Testis (tissue), 3 donors: ENCODE results near the gene VWA1. TPM values are rescaled to one million over a fixed set of nuclear protein-coding genes. Genes with fewer than 3 reads are reported as not detected.
A peak's percentile ranks its signal among the peaks of the same experiment; 100 is the strongest.

Experiments used
- DNase-seq: peaks from one replicate; pipeline ENCODE4 v3.0.0-alpha.2; 2019
- H3K27ac ChIP-seq, 2 donors: fragments of 200-600 bp; sonication (generic); one replicate each; pipeline ENCODE4 v1.5.1; 2019
- H3K27me3 ChIP-seq: fragments of 200-600 bp; sonication (generic); one replicate; pipeline ENCODE4 v1.5.1; 2019
- H3K36me3 ChIP-seq: fragments of 200-600 bp; sonication (generic); one replicate; pipeline ENCODE4 v1.5.1; 2017; ENCODE audit warnings: low read depth; ENCODE audit errors: missing control alignments
- H3K4me1 ChIP-seq: fragments of 200-600 bp; sonication (generic); one replicate; pipeline ENCODE4 v1.5.1; 2019
- H3K4me3 ChIP-seq, 2 donors: fragments of 200-600 bp; sonication (generic); one replicate each; pipeline ENCODE4 v1.5.1; 2017 to 2019
- H3K9me3 ChIP-seq: fragments of 200-600 bp; sonication (generic); one replicate; pipeline ENCODE4 v1.5.1; 2017
- POLR2A ChIP-seq: fragments of 450-650 bp; IDR thresholded peaks from one replicate; pipeline ENCODE4 v1.6.1; 2017; ENCODE audit warnings: antibody characterized with exemption, mild to moderate bottlenecking, moderate library complexity
- WGBS, 2 donors: methylation state at CpG; one replicate each; pipeline ENCODE4 v1.1.5; 2018; 5-methylcytosine and 5-hydroxymethylcytosine counted together
- intact Hi-C: fragments of 100-400 bp; cut with DNase I; formaldehyde crosslinking; loops from one replicate; pipeline ENCODE4 v1.15.1; 2023; ENCODE audit warnings: low total_unique reads
- polyA plus RNA-seq: library from polyadenylated mRNA; stranded (reverse); fragments of 350-450 nt; fragmentation: Illumina TruSeq; extraction: RNeasy Lipid Tissue Mini Kit (QIAGEN cat#74804); gene quantifications from one replicate; pipeline ENCODE4 v1.2.3, GENCODE V29; 2014; ENCODE audit warnings: low read depth, low replicate concordance; ENCODE audit not compliant: insufficient read depth
- total RNA-seq, 2 donors: library from RNA; depleted of rRNA; stranded (reverse); fragments of >200 nt; gene quantifications; one replicate each; pipeline ENCODE4 v1.2.3, GENCODE V29; 2016
- TF ChIP-seq, protein P1 (sequence below), 3 experiments: fragments of 450-650 bp in 2 of 3; fragments of 200-600 bp in 1 of 3; sonication (generic) in 1 of 3; IDR thresholded peaks; one replicate each; pipeline ENCODE4 v1.5.1; 2016 to 2019; ENCODE audit warnings: antibody characterized with exemption in 3 of 3, mild to moderate bottlenecking in 2 of 3, moderate library complexity in 1 of 3

Gene VWA1
- total and polyA plus RNA-seq, 3 donors from 2014 or later: 46.6 to 90.6 (median 64.0) TPM

DNA sequence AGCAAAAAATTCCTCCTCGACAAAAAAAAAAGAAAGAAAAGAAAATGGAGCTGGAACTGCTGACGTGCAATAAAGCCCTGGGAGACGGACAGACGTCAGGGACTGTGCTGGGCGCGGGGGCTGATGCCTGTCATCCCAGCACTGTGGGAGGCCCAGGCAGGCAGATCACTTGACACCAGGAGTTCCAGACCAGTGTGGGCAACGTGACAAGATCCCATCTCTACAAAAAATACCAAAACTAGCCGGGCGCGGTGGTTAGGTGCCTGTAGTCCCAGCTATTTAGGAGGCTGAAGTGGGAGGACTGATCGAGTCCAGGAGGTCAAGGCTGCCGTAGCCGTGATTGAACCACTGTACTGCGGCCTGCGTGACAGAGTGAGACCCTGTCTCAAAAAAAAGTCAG lies 10.8 kb upstream of the VWA1 start:
- Histone ChIP-seq H3K27ac (peak overlapping the region in 1 of 2 donors; percentile 83), H3K4me1 (peaks cover 18% of the 10 kb centered on the region), H3K9me3 (no peaks in the 10 kb centered on the region), H3K36me3 (no peaks in the 10 kb centered on the region), H3K4me3 (no peak overlapping the region), H3K27me3 (no peaks in the 10 kb centered on the region)
- DNase-seq: peak; percentile 75
- WGBS, 2 donors: 66 to 75% methylated on average over 15 of the region's 15 CpGs
- intact Hi-C loops: no loop called here
- TF ChIP-seq, protein P1, sequence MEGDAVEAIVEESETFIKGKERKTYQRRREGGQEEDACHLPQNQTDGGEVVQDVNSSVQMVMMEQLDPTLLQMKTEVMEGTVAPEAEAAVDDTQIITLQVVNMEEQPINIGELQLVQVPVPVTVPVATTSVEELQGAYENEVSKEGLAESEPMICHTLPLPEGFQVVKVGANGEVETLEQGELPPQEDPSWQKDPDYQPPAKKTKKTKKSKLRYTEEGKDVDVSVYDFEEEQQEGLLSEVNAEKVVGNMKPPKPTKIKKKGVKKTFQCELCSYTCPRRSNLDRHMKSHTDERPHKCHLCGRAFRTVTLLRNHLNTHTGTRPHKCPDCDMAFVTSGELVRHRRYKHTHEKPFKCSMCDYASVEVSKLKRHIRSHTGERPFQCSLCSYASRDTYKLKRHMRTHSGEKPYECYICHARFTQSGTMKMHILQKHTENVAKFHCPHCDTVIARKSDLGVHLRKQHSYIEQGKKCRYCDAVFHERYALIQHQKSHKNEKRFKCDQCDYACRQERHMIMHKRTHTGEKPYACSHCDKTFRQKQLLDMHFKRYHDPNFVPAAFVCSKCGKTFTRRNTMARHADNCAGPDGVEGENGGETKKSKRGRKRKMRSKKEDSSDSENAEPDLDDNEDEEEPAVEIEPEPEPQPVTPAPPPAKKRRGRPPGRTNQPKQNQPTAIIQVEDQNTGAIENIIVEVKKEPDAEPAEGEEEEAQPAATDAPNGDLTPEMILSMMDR (IDR thresholded peaks at IDR 0.05): no peak
- no peak for TF ChIP-seq POLR2A

GRCh38 chr1:1425426-1425752 lies 10.1 kb upstream of the VWA1 start:
- no peak for TF ChIP-seq POLR2A
- TF ChIP-seq, protein P1 (IDR thresholded peaks at IDR 0.05): no peak
- H3K27ac ChIP-seq: peak overlapping the region in 1 of 2 donors; percentile 83

DNA sequence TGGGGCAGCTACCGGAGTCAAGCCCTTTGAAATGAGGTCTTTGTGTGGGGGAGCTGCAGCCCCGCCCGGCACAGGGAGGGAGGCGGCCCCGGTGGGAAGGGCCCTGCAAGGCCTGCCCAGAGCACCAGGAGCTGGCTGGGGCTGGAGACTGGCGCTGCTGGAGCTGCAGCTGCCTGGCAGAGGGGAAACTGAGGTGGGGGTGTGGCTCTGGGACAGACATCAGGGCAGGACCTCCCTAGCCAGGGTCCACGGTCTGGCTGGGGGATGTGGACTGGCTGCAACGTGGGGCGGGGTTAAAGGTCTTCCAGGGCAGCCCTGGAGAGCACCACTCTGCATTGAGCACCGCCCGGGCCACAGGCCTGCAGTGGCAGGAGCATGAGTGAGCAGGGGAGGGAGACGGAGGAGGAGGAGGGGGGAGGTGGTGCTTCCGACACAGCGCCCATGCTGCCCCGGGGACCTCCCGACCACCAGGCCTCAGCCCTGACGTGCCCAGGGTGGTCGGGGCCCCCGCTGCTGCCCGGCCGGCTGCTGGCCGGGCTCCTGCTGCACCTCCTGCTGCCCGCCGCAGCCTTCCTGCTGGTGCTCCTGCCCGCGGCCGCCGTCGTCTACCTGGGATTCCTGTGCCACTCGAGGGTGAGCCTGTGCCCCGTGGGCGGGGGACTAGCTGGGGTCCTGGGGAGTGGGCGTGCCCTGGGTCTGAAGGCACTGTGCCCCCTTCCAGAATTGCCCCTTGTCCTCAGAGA lies 9.6 kb upstream of the VWA1 start:
- no peaks in the 10 kb centered on the region for H3K36me3 ChIP-seq
- no peaks in the 10 kb centered on the region for H3K9me3 ChIP-seq
- intact Hi-C loops: no loop called here
- no peaks in the 10 kb centered on the region for H3K27me3 ChIP-seq
- DNase-seq: no peak
- H3K27ac ChIP-seq: peak overlapping the region; percentile 10 to 83
- no peak overlapping the region for H3K4me3 ChIP-seq
- WGBS, 2 donors: 66 to 80% methylated on average over 11 to 26 of the region's 33 CpGs
- TF ChIP-seq, protein P1 (IDR thresholded peaks at IDR 0.05): no peak
- TF ChIP-seq POLR2A: no peak
- peaks cover 26% of the 10 kb centered on the region for H3K4me1 ChIP-seq

More at GRCh38 chr1:1425426-1425752, 10.1 kb upstream of the VWA1 start:
- Histone ChIP-seq H3K27me3 (no peaks in the 10 kb centered on the region), H3K36me3 (no peaks in the 10 kb centered on the region), H3K4me1 (peaks cover 24% of the 10 kb centered on the region), H3K9me3 (no peaks in the 10 kb centered on the region), H3K4me3 (no peak overlapping the region)
- intact Hi-C loops: no loop called here
- 82 to 86% methylated on average over 12 of the region's 12 CpGs for WGBS, 2 donors
- no peak for DNase-seq

- WGBS, 2 donors: 72 to 73% methylated on average over 8 to 19 of the region's 19 CpGs
- no peaks in the 10 kb centered on the region for H3K27me3 ChIP-seq
- no peaks in the 10 kb centered on the region for H3K36me3 ChIP-seq
- intact Hi-C loops: no loop called here
- TF ChIP-seq, protein P1 (IDR thresholded peaks at IDR 0.05): no peak
- TF ChIP-seq POLR2A: no peak
- no peaks in the 10 kb centered on the region for H3K9me3 ChIP-seq
- H3K27ac ChIP-seq: peak overlapping the region; percentile 10 to 83
- H3K4me1 ChIP-seq: peaks cover 26% of the 10 kb centered on the region
- no peak overlapping the region for H3K4me3 ChIP-seq
- no peak for DNase-seq
Observed at GRCh38 chr1:1426496-1427105, 8.9 kb upstream of the VWA1 start.
